ENCODE measurements around the gene SEZ6L.

DNA sequence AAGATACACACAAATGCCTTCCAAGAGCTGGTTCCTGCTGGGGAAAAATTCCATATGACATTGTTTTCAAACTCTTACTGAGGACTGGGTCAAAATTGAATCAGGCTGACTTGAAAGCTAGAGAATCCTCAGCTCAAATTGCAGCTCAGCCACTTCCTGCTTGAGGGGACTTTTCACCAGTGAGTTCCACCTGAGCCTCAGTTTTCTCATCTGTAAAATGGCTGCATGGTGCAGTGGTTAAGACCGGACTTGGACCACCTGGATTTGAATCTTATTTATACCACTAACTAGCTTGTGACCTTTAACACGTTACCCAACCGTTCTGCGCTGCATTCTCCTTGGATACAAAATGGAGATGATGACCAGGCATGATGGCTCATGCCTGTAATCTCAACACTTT, 189.9 kb downstream of the SEZ6L start:
- no peak for TF ChIP-seq POLR2A (IDR thresholded peaks at IDR 0.05; ENCODE audit: low read depth, low read length)
- no peak for TF ChIP-seq POLR2AphosphoS5 (IDR thresholded peaks at IDR 0.05; ENCODE audit: low read depth, low read length)
